Activated effector memory CD4-positive, alpha-beta T cell treated with anti-CD3 and anti-CD28 coated beads, Interleukin-2, amount 50 U/mL, for 16 hours (primary cell): Measurements from ENCODE around the gene ANP32E.

ENCODE experiments used
- DNase-seq: peaks from one replicate; pipeline ENCODE4 v3.0.0-alpha.2; 2020

The ANP32E gene

DNA sequence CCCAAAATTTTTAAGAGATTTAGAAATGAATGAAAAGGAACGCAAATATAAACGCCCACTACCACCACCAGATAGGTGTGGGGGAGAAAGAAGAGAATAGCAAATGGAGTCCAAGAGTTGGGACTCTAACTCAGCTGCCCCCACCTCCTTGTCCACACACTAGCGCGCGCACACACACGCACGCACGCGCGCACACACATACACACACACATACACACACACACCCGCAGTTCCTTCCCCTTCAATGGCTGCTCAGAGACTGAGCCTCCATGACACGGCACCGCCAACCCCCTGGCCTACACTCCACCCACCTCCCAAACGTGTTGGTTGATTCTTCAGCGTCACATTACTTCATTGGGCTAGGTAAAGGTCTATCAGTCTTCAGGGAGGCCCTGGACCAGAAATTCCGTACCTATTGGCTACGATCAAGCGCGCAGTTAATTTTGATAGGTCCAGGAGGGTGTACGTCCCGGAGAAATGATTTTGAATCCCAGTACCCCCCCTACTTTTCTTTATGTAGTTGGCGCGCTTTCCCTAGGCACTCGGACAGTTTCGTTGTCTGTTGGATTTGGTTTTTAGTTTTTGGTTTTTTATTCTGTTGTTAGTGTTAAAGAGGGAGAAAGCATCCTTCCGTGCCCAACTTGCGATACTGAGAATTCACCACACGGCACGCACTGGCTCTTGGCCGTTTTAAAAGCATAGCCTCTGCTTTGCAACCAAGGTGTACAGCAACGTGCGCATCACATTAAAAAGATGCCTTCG lies at the start of gene ANP32E:
Gene ANP32E, minus strand, starts transcription at position 261 of the 762 bp plus-strand sequence. CDS start 326 bp downstream, outside the sequence.
- DNase-seq: peak; percentile 97

DNA sequence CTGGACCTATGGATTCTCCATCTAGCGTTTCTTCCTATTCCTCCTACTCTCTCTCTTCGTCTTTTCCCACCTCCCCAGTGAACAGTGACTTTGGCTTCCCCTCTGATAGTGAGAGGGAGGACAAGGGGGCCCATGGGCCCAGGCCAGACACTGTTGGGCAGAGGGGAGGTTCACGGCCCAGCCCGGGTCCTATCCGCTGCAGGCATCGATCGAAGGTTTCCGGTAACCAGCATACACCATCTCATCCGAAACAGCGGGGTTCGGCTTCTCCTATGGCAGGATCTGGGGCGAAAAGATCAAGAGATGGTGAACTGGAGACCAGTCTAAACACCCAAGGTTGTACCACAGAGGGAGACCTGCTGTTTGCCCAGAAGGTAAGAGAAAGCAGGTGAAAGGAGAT lies 47.3 kb upstream of the ANP32E start:
- DNase-seq: no peak

DNA sequence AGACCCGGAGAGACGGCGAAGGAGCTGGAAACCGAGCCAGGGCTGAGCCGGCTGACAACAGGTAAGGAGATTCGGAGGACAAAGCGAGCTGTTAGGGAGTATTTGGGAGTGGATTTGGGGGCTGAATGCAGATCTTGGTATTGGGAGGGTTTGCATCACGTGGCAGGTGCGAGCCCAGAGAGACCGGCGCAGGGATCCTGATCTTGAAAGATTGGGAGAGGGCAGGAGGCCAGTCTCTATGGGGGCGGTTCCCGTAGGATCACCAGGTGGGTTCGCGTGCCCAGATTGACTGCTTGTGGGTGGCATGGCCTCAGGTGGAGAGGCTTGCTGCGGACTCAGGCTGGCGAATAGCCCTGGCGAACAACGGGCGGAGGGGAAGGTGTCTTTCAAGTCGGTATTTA lies 46.6 kb upstream of the ANP32E start:
- DNase-seq: no peak

DNA sequence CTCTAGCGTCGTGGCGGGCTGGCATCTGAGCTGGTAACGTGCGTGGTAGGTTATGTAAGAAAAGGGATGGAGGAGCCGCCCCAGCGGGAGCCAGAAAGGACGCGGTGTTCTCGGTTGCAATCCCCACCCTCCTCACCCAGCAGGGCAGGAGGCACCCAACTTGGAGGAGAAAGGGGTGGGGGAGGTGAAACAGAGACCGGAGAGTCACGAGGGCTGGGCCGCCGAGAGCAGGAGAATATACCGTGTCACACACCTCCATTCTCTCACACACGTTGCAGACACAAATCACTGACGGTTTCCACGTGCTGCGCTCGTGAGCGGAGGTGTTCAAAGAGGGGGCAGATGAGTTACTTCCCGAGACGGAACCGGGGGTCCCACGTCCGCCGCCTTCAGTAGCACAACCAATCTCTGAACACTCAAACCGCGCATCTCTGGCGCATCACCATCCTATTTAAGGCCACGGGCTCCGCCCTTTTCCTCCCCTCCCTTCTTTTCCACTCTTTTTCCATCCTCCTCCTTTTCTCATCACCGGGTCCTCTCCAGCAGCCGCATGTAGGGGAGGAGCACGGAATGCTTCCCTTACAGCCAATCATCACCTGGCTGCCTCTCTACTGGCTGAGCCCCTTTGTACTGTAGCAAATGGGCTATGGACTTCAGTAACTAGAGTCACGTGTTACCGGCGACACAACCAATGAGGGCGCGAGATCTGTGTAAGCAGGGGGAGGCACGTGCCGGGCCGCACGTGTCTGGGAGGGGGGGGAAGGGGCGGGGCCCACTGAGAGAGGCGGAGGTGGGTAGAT lies 46.0 kb upstream of the ANP32E start, which contains the start of gene CIART:
Gene CIART, plus strand, starts transcription at position 797 of the 800 bp plus-strand sequence. CDS start 714 bp downstream, outside the sequence.
- DNase-seq: peak; percentile 91

DNA sequence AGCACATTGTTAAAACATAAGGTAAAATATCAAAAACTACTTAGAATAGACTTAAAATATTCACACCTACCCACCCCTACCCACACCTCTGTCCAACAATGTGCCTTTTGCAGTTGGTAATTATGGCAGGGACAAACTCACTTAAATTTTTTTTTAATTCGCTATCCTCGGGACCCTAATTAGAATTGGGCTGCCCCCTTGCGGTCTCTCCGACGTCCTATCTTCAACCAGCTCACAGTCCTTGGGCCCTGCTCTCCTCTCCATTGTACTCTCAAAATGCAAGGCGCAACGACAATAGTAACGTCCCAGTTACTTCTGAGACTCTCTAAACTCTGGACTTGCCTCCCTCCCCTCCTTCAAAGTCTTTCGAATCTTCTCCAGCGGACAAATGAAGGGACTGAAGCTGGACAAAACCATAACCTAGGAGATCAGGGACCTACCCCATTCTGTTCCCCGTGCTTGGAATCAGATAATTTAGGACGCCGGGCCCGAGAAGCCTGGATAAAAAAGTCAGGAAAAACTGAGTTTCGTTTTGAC lies 45.4 kb upstream of the ANP32E start:
- DNase-seq: peak; percentile 83

DNA sequence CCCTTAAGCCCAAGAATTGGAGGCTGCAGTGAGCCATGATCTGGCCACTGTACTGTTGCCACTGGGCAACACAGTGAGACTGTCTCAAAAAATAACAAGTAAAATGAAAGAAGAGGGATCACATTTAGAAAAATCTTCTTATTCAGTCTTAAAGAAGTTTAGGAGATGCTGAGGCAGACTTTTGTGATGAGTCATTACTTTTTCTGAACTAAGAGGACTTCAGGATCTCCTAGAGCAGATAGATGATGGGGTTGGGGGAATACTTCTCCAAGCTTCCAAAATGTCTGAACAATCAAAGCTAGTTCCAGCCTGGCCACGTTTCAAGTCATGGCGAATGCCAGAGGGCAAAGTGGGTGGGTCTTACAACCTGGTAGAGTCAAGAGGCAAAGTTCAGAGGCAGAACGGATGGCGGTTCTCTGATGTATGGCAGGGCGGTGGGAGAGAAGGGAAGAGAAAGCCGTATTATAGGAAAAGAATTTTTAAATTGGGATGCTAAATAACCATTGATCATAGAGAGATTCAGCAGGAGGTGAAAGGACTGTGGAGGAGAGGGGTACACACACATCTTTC lies 44.3 kb upstream of the ANP32E start:
- no peak for DNase-seq

DNA sequence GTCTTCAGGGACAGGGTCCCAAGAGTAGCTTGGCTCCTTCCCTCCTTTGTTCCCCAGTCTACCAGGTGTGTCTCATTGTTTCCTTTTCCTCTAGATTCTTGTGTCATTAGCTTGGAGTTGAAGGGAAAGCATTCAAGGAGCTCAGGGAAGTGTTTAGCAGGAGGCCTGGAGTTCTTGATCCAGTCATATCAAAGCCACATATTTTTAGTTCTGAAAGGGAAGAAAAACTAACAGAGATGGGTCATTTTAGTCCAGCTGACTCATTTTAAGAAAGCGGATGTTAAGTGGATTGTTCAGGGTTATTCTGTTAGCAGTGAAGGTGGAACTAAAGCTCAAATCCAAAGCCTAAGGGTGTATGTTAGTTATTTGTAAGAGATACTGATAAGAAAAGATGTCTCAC lies 37.4 kb upstream of the ANP32E start:
- DNase-seq: no peak

DNA sequence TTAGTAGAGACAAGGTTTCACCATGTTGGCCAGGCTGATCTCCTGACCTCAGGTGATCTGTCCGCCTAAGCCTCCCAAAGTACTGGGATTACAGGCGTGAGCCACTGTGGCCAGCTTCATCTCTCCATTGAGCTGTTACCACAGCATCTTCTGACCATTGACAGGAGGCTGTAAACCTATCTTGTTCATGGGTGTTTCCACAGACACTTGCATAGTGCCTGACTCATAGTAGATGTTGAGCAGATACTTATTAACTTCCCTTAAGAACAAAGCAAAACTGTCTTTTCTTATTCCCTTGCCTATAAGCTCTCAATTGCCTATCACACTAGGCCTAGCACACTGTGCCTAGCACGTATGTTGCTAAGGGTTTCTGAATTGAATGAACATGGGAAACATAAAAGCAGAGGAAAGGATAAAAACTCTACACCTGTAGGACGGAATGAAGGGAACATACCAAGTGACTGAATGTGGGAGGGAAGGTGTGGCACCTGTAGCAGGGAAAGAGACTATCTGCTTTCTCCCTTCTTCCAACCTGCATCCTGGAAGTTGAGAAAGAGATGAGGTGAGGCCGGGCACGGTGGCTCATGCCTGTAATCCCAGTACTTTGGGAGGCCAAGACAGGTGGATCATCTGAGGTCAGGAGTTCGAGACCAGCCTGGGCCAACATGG lies 35.5 kb upstream of the ANP32E start:
- DNase-seq: no peak

DNA sequence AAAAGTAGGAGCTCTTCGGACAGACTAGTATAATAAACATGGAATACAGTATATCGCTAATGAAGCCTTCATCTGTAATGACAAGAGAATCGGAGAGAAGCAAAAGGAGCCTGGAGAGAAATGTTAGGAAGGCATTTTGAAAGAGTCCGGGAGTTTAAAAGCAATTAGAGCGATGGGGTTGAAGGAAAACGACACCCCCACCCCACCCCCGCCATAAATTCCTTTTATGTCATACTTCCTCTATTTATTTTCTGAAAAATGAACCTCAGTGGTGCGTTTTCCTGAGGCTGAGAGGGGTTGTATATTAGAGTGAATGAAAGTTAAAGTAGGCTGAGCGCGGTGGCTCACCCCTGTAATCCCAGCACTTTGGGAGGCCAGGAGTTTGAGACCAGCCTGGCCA lies 33.5 kb upstream of the ANP32E start:
- no peak for DNase-seq

DNA sequence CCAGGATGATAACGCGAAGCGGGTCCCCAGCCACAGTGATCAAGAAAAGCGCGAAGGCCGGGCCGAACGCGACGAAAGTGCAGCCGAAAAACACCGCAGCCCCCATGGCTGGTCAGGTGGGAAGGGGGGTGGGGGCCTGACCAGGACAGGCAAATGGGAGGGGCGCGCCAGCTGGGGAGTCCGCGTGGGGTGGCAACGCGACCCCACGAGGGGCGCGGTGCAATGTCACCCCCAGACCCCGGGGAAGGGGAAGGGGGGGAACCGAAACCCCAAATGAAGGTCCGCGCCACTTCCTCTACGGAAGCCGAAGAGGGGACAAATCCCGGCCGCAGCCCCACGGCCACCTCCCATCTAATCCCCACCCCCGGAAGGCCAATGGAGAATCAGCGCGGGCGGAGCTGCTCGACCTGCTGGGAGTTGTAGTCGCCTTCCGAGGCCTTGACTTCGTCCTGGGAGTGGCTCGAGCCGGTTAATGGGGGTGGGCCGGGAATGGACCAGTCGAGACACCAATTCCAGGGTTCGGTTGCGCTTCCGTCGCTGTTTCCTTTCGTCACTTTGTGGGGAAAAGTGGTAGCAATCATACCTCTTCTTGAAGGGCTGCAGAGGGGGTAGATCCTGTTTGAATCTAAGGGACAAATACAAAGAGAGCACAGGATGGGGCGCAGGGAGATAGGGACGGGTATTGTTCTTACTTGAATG lies 32.9 kb upstream of the ANP32E start, which contains the start of gene APH1A:
Gene APH1A, minus strand, starts transcription at position 312 of the 699 bp plus-strand sequence. Its CDS starts 206 bp downstream, at position 106.
- peak; percentile 96 for DNase-seq

DNA sequence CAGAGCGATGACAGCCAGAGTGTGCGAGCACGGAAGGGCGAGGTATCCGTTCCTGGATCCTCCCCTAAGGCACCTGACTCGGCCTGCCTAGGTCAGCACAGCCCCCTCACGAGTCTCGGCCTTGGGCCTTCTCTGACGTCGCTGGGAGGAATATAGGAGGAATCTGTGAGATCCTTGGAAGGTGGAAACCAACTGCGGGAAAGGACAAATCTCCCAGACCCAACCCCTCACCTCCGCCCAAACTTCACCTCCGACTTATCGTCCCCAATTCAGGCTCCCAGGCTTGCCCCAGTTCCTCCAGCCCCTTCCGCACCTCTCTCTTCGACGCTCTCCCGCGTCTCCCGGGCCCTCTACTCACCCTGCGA lies 32.4 kb upstream of the ANP32E start:
- peak; percentile 80 for DNase-seq

DNA sequence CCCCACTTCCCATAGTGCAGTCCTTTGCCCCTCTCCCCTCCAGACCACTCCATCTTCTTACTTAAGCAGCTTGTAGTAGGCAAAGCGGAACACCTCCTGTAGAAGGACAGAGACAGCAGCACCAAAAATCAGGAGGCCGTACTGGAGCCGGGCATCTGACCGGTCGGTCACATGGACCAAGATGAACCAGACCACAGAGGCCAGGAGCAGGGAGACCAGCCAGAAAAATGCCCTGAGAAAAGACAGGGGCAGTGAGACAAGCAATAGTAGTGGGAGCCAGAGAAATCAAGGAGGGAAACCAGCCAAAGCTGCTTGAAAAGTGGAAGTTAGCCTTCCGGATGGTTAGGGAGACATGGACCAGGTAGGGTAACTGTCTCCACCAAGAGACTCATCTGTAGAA lies 32.0 kb upstream of the ANP32E start:
- no peak for DNase-seq

DNA sequence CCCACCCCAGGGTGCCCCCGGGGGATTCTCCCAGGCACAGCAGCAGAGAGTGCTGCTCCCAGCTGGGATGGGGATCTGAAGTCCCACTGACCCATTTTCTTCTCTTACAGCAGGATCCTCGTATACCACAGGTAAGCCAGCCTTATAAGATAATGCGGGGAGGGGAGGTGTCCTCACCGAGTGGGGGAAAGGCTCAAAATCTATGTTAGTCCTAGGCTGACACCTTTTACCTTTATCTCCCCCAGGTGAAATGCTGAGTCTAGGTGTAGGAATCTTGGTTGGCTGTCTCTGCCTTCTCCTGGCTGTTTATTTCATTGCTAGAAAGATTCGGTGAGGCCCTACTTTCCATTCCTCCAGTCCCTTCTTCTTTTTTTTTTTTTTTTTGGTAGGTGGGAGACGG lies 27.6 kb upstream of the ANP32E start:
- DNase-seq: no peak

DNA sequence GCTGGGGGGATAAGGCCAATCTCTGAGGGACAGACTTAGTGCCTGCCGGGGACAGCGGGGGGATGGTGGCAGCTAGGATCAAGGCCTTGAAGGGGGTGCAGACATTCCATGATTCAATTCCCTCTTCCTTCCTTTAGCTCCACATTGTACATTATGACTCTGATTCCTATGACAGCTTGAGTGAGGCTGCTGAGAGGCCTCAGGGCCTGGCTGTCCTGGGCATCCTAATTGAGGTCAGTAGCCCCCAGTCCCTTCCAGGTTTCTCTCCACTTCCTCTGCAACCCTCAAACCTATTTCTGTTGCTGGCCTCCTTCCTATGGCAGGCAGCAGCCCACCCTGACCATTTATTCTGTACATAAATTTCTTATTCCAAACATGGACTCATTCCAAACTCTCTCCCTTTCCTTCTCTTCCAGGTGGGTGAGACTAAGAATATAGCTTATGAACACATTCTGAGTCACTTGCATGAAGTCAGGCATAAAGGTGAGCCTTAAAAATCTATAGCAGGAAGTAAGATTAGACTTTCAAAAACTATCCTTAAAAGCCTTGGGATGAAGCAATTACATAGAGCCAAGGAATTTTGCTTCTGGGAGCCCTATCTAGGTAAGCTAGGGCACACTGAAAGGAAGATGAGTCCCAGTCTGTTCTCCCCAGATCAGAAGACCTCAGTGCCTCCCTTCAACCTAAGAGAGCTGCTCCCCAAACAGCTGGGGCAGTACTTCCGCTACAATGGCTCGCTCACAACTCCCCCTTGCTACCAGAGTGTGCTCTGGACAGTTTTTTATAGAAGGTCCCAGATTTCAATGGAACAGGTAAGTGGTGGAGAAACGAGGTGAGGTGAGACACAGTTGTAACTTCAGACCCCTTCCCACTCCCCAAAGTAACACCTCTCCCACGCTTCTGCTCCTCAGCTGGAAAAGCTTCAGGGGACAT lies 26.7 kb upstream of the ANP32E start:
- no peak for DNase-seq

DNA sequence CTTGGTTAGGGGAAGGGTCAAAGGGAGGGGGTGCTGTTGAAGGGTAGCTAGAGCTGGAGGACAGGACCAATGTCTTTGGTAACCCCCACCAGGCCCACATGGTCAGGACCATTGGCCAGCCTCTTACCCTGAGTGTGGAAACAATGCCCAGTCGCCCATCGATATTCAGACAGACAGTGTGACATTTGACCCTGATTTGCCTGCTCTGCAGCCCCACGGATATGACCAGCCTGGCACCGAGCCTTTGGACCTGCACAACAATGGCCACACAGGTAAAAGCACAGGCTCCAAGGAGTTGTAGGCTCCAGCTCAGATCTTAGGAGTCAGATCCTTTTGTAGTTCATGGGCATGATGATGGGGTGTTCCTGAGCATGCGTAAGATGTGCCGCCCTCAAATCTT lies 25.5 kb upstream of the ANP32E start:
- DNase-seq: no peak

DNA sequence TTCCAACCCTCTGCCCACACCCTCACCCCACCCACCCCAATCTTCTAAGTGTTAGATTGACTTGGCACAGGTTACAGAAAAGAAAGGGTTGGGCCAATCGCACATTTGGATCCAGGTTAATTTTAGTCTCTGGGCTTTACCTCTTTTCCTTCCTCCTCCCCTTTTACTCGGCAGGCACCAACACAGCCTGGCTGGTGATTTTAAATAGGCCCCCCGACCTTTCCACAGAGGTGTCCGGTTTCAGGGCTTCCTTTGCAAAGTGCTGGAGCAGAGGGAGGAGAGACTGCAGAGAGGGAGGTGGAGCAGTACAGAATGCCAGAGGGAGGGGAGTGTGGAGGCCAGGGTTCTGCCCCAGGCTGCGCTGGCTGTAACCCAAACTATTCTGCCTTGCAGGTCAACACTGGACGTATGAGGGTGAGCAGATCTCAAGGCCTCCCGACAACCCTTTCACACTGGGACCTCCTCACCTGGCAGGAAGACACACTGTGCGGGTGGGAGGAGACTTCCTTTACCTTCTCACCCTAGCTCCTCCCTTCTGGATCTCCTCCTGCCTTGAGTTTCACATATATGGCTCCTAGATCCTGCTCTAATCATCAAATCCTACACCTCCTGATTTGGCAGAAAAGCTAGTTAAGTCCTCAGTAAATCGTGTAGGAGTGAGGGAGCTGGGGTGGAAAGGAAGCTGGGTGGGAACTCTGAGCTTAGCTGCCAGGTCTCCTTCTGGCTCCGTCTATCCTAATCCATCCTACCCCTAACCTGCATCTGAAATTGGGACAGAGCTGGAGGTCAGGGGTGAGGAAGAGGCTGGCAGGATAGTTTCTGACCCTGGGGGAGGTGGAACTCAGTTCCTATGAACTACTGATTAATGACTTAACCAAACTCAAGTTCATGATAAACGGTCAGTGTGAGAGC lies 24.1 kb upstream of the ANP32E start:
- no peak for DNase-seq

DNA sequence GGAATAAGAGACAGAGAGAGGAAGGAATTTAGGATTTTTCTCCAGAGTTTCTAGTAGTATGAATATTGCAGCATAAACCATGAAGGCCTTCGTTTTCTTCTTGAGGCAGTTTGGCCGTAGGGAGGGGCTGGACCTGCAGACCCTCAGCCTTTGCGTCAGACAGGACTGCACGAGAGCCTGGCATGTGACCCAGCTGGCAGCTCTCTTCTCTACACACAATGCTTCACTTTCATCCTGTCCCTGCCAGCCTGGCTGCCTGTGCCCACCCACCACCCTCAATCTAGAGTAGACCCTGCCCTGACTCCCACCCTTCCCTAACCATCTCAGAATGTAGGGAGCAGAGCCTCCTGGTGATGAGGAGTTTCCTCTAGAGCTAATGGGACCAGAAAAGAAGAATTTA lies 23.3 kb upstream of the ANP32E start:
- DNase-seq: no peak

DNA sequence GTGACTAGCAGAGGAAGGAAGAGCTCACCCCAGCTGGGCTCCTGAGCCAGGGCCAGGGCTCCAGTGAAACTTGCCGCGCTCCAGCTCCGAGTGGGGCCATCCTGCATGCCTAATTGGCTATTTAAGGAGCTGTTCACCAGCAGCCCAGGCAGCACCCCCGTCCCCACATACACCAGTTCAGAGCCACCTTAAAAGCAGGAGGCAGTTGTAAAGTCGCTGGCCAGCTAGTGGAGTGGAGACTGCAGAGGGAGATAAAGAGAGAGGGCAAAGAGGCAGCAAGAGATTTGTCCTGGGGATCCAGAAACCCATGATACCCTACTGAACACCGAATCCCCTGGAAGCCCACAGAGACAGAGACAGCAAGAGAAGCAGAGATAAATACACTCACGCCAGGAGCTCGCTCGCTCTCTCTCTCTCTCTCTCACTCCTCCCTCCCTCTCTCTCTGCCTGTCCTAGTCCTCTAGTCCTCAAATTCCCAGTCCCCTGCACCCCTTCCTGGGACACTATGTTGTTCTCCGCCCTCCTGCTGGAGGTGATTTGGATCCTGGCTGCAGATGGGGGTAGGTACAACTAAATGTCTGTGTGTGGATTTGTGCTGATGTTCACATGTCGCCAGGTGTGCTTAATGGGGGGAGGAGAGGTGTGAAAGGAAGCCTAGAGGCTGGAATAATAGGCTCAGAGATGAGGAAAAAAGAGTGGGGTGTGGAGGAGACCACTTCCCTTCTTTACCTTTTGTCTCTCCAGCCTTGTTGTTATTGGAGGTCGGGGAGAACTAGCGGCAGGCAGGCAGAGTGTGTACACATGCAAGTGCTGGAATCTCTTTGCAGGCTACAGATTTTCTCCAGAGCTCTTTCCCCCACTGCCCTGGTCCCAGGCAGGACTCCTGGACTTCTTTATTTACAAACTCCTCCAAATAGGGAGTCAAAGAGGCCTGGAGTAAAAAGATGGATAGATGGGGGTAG lies 22.0 kb upstream of the ANP32E start, which contains the start of gene CA14:
Gene CA14, plus strand, starts transcription at position 151 of the 962 bp plus-strand sequence. Its CDS starts 355 bp downstream, at position 506.
- no peak for DNase-seq
